ENCODE results near the gene PDE6B.

The PDE6B gene

GRCh38 chr4:601612-602558 is 23.5 kb upstream of the PDE6B start:
- no peak for FAIRE-seq

GRCh38 chr4:602559-602942 is 22.8 kb upstream of the PDE6B start:
- FAIRE-seq = no peak

GRCh38 chr4:604131-604530 is 21.2 kb upstream of the PDE6B start:
- no peak for FAIRE-seq

GRCh38 chr4:605702-606425 is 19.5 kb upstream of the PDE6B start:
- FAIRE-seq = no peak

GRCh38 chr4:608236-608635 is 17.1 kb upstream of the PDE6B start:
- FAIRE-seq = no peak

GRCh38 chr4:609400-610050 is 15.8 kb upstream of the PDE6B start:
- FAIRE-seq = no peak

GRCh38 chr4:610411-611261 is 14.7 kb upstream of the PDE6B start:
- FAIRE-seq = no peak

DNA sequence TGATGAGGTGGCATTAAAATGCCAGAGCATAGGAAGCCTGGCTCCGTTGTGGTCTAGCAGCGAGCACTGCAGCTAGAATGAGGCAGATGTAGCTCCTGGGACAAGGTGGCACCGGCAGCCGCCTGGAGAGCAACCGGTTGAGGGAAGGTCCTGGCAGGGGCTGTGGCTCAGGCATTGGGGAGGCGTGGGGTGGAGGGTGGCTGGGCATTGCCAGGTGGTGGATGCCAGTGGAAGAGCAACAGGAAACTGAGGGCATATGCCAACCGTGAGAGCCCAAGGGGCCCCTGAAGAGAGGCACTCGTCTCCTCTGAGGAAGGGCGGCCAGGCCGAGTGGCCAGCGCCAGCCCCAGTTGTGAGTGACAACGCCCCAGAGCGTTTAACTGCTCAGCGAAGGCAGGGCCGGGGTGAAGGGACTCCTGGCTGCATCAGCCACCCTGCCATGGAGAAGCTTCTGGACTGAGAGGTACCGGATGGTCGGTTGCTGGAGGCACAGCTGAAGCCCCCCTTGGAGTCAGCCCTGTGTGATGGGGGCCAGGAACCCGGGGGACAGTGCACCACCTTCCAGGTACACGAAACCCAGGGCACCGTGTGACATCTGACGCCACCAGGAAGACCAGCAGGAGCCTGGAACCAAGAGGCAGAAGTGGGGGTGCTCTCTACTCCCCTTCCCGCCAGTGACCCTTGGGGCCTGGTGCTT is 13.2 kb upstream of the PDE6B start:
- FAIRE-seq = no peak

- FAIRE-seq = no peak
Observed at GRCh38 chr4:612749-613125, 12.6 kb upstream of the PDE6B start.

DNA sequence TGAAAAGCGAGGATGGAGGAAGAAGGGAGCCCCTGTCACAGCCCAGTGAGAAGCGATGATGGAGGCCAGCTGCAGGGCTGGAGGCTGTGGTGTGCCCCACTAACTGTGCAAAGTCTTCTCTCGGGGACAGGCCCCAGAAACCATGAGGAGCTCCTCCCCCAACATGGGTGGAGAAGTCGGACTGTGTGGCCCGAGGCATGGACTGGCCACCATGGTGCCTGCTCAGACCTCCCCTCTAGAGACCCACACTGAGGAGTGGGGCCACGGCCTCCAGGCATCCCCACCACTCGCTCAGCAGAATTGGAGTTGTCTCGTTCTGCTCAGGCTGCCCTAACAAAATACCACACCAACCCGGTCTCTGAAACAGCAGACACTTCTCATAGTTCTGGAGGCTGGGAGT is 12.2 kb upstream of the PDE6B start:
- FAIRE-seq = no peak

DNA sequence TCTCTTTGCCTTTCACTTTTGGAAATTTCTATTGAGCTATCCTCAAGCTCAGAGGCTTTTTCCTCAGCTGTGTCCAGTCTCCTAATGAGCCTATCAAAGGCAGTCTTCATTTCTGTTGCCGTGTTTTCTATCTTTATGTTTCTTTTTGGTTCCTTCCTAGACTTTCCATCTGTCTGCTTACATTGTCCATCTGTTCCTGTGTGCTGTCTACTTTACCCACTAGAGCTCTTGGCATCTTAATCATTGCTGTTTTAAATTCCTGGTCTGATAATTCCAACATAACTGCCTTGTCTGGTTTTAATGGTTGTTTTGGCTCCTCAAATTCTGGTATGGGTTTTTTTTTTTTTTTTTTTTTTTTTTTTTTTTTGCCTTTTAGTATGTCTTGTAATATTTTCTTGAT is 9.3 kb upstream of the PDE6B start:
- no peak for FAIRE-seq

- no peak for FAIRE-seq
Observed at GRCh38 chr4:616911-617643, 8.3 kb upstream of the PDE6B start.

DNA sequence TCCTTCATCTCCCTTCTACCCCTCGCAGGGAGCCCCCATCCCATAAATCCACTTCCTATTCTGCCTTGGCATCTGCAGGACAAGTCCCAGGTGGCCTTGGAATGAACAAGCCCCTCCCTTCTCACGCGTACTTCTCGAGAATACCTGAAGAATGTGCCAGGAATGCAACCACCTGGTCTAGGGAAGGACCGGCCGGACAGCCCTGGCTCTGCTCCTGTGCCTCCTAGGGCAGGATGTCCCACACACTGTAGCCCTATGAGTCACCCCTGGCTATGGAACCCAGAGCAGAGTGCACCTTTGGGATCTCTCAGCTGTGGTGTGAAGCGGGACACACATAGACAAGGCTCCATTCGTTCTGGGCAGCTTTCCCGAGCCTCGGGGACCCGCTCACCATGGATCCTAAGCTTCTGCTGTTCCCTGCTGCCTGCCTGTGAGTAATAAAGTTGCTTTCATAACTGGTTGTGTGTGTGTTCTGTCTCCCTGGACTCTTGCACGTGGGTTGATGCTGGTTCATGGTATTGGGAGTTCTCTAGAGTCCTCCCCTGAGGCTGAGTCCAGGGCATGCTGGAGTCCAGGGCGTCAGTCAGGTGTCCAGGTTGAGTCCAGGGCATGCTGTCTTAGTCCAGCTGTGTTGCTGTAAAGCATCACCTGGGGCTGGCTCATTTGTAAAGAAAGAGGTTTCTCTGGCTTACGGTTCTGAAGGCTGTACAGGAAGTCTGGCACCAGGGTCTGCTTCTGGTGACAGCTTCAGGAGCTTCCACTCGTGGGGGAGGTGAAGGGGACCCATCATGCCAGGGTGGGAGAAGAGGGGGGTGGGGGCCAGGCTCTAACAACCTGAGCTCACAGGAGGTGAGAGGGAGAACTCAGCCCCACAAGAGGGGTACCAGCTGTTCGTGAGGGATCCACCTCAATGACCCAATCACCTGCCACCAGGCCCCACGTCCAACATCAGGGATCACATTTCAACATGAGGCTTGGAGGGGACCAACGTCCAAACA is 7.4 kb upstream of the PDE6B start:
- FAIRE-seq = no peak

- no peak for FAIRE-seq
Observed at GRCh38 chr4:620201-620600, 5.2 kb upstream of the PDE6B start.

- no peak for FAIRE-seq
Observed at GRCh38 chr4:620851-621261, 4.5 kb upstream of the PDE6B start.

DNA sequence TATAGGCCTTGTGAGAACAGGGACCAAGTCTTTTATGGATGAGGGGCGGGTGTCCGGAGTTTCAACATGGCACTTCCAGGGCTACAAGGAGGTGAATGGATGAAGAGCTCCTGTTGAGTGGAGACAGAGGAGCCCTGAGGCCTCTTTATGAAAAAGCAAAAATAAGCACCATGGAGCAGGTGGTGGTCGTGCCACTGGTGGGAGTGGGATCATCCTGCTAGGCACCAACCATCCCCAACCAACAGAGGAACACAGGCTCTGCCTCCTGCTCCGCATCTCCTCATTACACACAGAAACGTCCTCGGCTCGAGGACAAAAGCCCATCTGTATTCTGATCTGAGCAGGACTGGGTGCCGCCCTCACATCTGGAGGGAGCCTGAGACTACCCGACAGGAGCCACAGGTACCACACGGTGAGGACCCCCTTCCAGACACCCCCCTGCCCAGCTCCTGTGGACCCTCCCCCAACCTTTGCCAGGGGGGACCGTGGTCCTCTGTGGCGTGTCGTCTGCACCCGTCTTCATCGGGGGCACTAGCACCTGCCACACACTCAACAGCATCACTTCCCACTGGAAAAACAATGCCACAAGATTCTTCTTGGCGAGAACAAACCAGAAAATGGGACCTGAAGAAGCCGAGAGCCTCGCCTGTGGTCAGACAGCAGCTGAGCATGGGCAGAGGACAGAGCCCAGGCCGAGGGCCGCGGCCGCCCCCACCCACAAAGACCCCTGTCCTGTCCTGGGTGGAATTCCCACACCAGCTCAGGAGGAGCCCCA is 3.9 kb upstream of the PDE6B start:
- FAIRE-seq = no peak

- FAIRE-seq = no peak
Observed at GRCh38 chr4:622071-622995, 3.0 kb upstream of the PDE6B start.
